ENCODE measurements around the gene MOAP1. TPM values are rescaled to one million over a fixed set of nuclear protein-coding genes. Genes with fewer than 3 reads are reported as not detected.
"Not testable (repeated sequence)": the region's sequence is repeated elsewhere in the genome, so short reads cannot be mapped to it uniquely, and the experiment has no call there.

The MOAP1 gene
- total and polyA plus RNA-seq, 4 donors = 22.0 to 38.7 (median 30.2) TPM

DNA sequence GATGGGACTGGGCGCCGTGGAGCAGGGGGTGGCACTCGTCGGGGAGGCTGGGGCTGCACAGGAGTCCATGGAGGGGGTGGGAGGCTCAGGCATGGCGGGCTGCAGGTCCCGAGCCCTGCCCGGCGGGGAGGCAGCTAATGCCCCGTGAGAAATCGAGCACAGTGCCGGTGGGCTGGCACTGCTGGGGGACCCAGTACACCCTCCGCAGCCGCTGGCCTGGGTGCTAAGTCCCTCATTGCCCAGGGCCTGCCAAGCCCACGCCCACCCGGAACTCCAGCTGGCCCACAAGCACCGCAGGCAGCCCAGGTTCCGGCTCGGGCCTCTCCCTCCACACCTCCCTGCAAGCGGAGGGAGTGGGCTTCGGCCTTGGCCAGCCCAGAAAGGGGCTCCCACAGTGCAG, 14.6 kb downstream of the MOAP1 start:
- DNase-seq; intact Hi-C loops (cut with DNase I): not testable (repeated sequence)
- 95 to 97% methylated on average over 20 of the region's 20 CpGs for WGBS, 2 donors

DNA sequence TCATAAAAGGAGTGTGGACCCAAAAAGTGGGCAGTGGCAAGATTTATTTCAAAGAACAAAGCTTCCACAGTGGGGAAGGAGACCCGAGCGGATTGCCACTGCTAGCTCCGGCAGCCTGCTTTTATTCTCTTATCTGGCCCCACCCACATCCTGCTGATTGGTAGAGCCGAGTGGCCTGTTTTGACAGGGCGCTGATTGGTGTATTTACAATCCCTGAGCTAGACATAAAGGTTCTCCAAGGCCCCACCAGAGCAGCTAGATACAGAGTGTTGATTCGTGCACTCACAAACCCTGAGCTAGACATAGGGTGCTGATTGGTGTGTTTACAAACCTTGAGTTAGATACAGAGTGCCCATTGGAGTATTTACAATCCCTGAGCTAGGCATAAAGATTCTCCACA, 15.1 kb downstream of the MOAP1 start:
- H3K27ac ChIP-seq (ENCODE audit: low read depth in 1 of 2, low read length in 2 of 2); DNase-seq; H3K4me1 ChIP-seq (ENCODE audit: control insufficient read depth in 1 of 2, insufficient read depth in 2 of 2, low read length in 2 of 2); intact Hi-C loops (cut with DNase I); H3K27me3 ChIP-seq (ENCODE audit: control insufficient read depth in 1 of 2, insufficient read depth in 2 of 2, low read length in 1 of 2); H3K9me3 ChIP-seq (ENCODE audit: control insufficient read depth, low read length); H3K4me3 ChIP-seq (ENCODE audit: low read length in 2 of 2); H3K36me3 ChIP-seq (ENCODE audit: control insufficient read depth in 1 of 2, insufficient read depth in 2 of 2, low read length in 1 of 2); ATAC-seq (ENCODE audit: low FRiP score): not testable (repeated sequence)
- WGBS, 2 donors = 70 to 75% methylated on average over 6 of the region's 6 CpGs

More for the DNA sequence above, 14.6 kb downstream of the MOAP1 start:
- H3K9me3 ChIP-seq (ENCODE audit: control insufficient read depth, low read length); H3K36me3 ChIP-seq (ENCODE audit: control insufficient read depth in 1 of 2, insufficient read depth in 2 of 2, low read length in 1 of 2); H3K27ac ChIP-seq (ENCODE audit: low read depth in 1 of 2, low read length in 2 of 2); H3K4me3 ChIP-seq (ENCODE audit: low read length in 2 of 2); ATAC-seq (ENCODE audit: low FRiP score); H3K4me1 ChIP-seq (ENCODE audit: control insufficient read depth in 1 of 2, insufficient read depth in 2 of 2, low read length in 2 of 2); H3K27me3 ChIP-seq (ENCODE audit: control insufficient read depth in 1 of 2, insufficient read depth in 2 of 2, low read length in 1 of 2): not testable (repeated sequence)

DNA sequence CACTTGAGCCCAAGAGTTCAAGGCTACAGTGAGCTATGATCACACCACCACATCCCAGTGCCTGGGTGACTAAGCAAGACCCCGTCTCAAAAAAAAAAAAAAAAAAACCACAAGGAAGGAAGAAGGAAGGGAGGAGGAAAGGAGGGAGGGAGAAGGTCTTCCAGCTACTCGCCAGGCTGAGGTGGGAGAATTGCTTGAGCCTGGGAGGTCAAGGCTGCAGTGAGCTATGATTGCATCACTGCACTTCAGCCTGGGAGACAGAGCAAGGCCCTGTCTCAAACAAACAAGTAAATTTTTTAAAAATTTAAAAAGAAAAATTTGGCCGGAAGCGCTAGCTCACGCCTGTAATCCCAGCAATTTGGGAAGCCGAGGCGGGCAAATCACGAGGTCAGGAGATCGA, 16.1 kb downstream of the MOAP1 start:
- H3K4me1 ChIP-seq (ENCODE audit: control insufficient read depth in 1 of 2, insufficient read depth in 2 of 2, low read length in 2 of 2); H3K36me3 ChIP-seq (ENCODE audit: control insufficient read depth in 1 of 2, insufficient read depth in 2 of 2, low read length in 1 of 2); ATAC-seq (ENCODE audit: low FRiP score); H3K4me3 ChIP-seq (ENCODE audit: low read length in 2 of 2); H3K9me3 ChIP-seq (ENCODE audit: control insufficient read depth, low read length); H3K27me3 ChIP-seq (ENCODE audit: control insufficient read depth in 1 of 2, insufficient read depth in 2 of 2, low read length in 1 of 2); DNase-seq; intact Hi-C loops (cut with DNase I); H3K27ac ChIP-seq (ENCODE audit: low read depth in 1 of 2, low read length in 2 of 2): not testable (repeated sequence)
- 86 to 89% methylated on average over 9 of the region's 9 CpGs for WGBS, 2 donors

DNA sequence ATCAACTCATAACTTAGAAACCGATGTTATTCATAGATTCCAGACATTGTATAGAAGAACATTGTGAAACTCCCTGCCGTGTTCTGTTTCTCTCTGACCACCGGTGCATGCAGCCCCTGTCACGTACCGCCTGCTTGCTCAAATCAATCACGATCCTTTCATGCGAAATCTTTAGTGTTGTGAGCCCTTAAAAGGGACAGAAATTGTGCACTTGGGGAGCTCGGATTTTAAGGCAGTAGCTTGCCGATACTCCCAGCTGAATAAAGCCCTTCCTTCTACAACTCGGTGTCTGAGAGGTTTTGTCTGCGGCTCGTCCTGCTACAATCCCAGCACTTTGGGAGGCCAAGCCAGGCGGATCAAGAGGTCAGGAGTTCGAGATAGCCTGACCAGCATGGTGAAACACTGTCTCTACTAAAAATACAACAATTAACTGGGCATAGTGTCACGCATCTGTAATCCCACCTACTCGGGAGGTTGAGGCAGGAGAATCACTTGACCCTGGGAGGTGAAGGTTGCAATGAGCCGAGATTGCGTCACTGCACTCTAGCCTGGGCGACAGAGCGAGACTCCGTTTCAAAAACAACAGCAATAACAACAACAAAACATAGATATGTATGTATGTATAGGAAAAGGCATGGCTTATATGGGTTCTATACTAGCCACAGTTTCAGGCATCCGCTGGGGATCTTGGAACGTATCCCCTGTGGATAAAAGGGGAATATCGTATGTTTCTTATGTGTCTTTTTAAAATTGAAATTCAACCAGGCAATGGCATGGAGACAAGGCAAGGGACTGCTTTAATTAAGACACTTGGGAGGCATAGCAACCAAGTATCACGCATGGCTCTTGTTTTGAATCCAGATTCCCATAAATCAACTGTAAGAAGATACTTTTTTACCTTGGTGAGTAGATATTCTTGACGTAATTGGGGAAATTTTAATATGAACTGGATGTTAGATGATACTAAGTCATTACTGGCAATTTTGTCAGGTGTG, 19.1 kb downstream of the MOAP1 start:
- H3K27me3 ChIP-seq (ENCODE audit: control insufficient read depth in 1 of 2, insufficient read depth in 2 of 2, low read length in 1 of 2); H3K9me3 ChIP-seq (ENCODE audit: control insufficient read depth, low read length); H3K4me1 ChIP-seq (ENCODE audit: control insufficient read depth in 1 of 2, insufficient read depth in 2 of 2, low read length in 2 of 2); H3K27ac ChIP-seq (ENCODE audit: low read depth in 1 of 2, low read length in 2 of 2); ATAC-seq (ENCODE audit: low FRiP score); H3K36me3 ChIP-seq (ENCODE audit: control insufficient read depth in 1 of 2, insufficient read depth in 2 of 2, low read length in 1 of 2); intact Hi-C loops (cut with DNase I); H3K4me3 ChIP-seq (ENCODE audit: low read length in 2 of 2): not testable (repeated sequence)
- peak in 1 of 2 donors; percentile 42 for DNase-seq
- 86% methylated on average over 26 of the region's 26 CpGs for WGBS, 2 donors

DNA sequence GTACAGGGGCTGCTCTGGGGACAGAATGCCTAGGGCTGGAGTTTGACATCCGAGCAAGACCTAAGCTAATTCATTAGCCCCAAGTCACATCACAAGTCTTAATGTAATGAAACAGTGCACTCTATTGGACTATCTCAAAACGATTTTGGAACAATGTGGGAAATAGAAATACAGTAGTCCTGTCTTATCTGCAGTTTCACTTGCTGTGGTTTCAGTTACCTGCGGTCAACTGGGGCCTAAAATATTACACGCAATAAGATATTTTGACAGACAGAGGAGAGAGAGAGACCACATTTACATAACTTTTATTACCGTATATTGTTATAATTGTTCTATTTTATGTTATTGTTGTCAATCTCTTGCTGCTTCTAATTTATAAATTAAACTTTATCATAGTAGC, 21.1 kb downstream of the MOAP1 start:
- Histone ChIP-seq H3K27ac (ENCODE audit: low read depth in 1 of 2, low read length in 2 of 2) (no peak overlapping the region), H3K9me3 (ENCODE audit: control insufficient read depth, low read length) (no peaks in the 10 kb centered on the region), H3K27me3 (ENCODE audit: control insufficient read depth in 1 of 2, insufficient read depth in 2 of 2, low read length in 1 of 2) (no peaks in the 10 kb centered on the region), H3K4me1 (ENCODE audit: control insufficient read depth in 1 of 2, insufficient read depth in 2 of 2, low read length in 2 of 2) (no peaks in the 10 kb centered on the region), H3K4me3 (ENCODE audit: low read length in 2 of 2) (no peak overlapping the region), H3K36me3 (ENCODE audit: control insufficient read depth in 1 of 2, insufficient read depth in 2 of 2, low read length in 1 of 2) (no peaks in the 10 kb centered on the region)
- ATAC-seq (ENCODE audit: low FRiP score) (no peak), DNase-seq (no peak)
- intact Hi-C loops (cut with DNase I) = no loop called here
- 65 to 76% methylated on average over 5 of the region's 5 CpGs for WGBS, 2 donors

DNA sequence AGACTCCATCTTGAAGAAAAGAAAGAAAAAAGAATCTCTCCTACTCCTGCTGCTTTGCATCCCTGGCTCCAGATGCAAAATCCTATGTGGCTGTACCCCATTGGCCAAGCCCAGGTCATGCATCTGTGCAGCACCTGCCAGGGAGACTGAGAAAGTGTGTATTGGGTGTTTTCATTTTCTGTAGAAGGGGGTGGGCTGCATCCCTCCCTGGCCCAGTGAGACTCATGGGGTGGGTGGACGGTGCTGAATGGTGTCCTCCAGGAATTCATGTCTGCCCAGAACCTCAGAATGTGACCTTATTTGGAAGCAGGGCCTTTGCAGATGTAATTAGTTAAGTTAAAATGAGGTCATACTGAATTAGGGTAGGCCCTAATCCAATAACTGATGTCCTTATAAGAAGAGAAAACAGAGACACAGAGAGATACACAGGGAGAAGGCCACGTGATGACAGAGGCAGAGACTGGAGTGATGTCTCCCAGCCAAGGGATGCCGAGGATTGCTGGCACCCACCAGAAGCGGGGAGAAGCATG, 23.2 kb downstream of the MOAP1 start:
- Histone ChIP-seq H3K36me3 (ENCODE audit: control insufficient read depth in 1 of 2, insufficient read depth in 2 of 2, low read length in 1 of 2) (no peaks in the 10 kb centered on the region), H3K27me3 (ENCODE audit: control insufficient read depth in 1 of 2, insufficient read depth in 2 of 2, low read length in 1 of 2) (no peaks in the 10 kb centered on the region), H3K27ac (ENCODE audit: low read depth in 1 of 2, low read length in 2 of 2) (no peak overlapping the region), H3K4me1 (ENCODE audit: control insufficient read depth in 1 of 2, insufficient read depth in 2 of 2, low read length in 2 of 2) (no peaks in the 10 kb centered on the region), H3K9me3 (ENCODE audit: control insufficient read depth, low read length) (no peaks in the 10 kb centered on the region), H3K4me3 (ENCODE audit: low read length in 2 of 2) (no peak overlapping the region)
- ATAC-seq (ENCODE audit: low FRiP score) (no peak), DNase-seq (peak in 1 of 2 donors; percentile 45)
- 74 to 83% methylated on average over 4 of the region's 4 CpGs for WGBS, 2 donors
- intact Hi-C loops (cut with DNase I) = no loop called here

DNA sequence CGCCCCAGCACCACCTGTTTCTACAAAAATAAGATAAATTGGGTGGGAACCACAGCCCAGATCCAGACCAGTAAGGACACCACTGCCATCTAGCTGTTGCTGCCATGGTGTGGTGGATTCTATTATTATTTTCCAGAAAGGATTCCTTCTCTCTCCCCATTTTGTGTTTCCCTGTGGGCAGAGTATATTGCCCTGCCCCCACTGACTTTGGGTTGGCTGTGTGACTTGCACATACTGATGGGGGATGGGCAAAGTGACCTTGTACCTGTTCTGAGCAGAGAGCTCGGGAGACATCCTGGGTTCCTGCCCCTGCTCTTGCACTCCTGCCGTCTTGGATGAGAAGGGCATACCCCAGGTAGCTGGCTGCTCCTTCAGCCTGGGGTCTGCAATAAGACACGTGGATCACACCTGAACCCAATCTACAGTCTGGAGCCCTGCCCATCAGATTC, 24.3 kb downstream of the MOAP1 start:
- 37 to 40% methylated on average over 4 of the region's 4 CpGs for WGBS, 2 donors
- H3K9me3 ChIP-seq (ENCODE audit: control insufficient read depth, low read length) = no peaks in the 10 kb centered on the region
- no peak overlapping the region for H3K27ac ChIP-seq (ENCODE audit: low read depth in 1 of 2, low read length in 2 of 2)
- no peaks in the 10 kb centered on the region for H3K27me3 ChIP-seq (ENCODE audit: control insufficient read depth in 1 of 2, insufficient read depth in 2 of 2, low read length in 1 of 2)
- DNase-seq (no peak), ATAC-seq (ENCODE audit: low FRiP score) (no peak)
- H3K36me3 ChIP-seq (ENCODE audit: control insufficient read depth in 1 of 2, insufficient read depth in 2 of 2, low read length in 1 of 2) = no peaks in the 10 kb centered on the region
- H3K4me1 ChIP-seq (ENCODE audit: control insufficient read depth in 1 of 2, insufficient read depth in 2 of 2, low read length in 2 of 2) = no peaks in the 10 kb centered on the region
- intact Hi-C loops (cut with DNase I) = no loop called here
- no peak overlapping the region for H3K4me3 ChIP-seq (ENCODE audit: low read length in 2 of 2)

DNA sequence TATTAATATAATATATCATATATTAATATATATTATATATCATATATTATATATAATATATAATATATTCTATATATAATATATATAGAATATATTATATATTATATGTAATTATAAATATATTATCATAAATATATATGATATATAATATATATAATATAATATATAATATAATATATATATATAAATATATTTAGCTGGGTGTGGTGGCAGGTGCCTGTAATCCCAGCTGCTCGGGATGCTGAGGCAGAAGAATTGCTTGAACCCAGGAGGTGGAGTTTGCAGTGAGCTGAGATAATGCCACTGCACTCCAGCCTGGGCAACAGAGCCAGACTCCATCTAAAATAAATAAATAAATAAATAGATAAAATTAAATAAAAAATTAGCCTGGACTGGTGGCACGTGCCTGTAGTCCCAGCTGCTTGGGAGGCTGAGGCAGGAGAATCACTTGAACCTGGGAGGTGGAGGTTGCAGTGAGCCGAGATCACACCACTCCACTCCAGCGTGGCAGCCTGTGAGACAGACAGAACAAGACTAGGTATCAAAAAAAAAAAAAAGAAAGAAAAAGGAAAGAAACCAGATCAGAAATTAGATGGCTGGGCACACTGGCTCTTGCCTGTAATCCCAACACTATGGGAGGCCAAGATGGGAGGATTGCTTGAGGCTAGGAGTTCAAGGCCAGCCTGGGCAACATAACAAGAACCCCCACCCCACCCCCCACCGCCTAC, 24.9 kb downstream of the MOAP1 start:
- H3K4me1 ChIP-seq (ENCODE audit: control insufficient read depth in 1 of 2, insufficient read depth in 2 of 2, low read length in 2 of 2); H3K36me3 ChIP-seq (ENCODE audit: control insufficient read depth in 1 of 2, insufficient read depth in 2 of 2, low read length in 1 of 2); H3K9me3 ChIP-seq (ENCODE audit: control insufficient read depth, low read length); H3K27ac ChIP-seq (ENCODE audit: low read depth in 1 of 2, low read length in 2 of 2); H3K4me3 ChIP-seq (ENCODE audit: low read length in 2 of 2); ATAC-seq (ENCODE audit: low FRiP score); H3K27me3 ChIP-seq (ENCODE audit: control insufficient read depth in 1 of 2, insufficient read depth in 2 of 2, low read length in 1 of 2); intact Hi-C loops (cut with DNase I); DNase-seq: not testable (repeated sequence)
- WGBS, 2 donors = 52 to 63% methylated on average over 5 of the region's 5 CpGs

Data from aorta (tissue), 5 donors.